Astrocyte (in vitro differentiated cells and primary cell): Measurements from ENCODE around the gene PABPC1L. TPM values are rescaled to one million over a fixed set of nuclear protein-coding genes. Genes with fewer than 3 reads are reported as not detected.

Experiments used
- DNase-seq: peaks from one replicate; pipeline ENCODE4 v3.0.0-alpha.2; 2010; ENCODE audit warnings: low read depth
- FAIRE-seq: peaks from 2 replicates; lab custom pipeline; 2011; peaks lifted over from hg19 to GRCh38; lab: Jason Lieb, UNC
- H2AFZ ChIP-seq: 2 replicates; pipeline ENCODE4 v1.6.0; 2012; ENCODE audit warnings: low read depth, low read length, inconsistent platforms
- H3K27ac ChIP-seq: 2 replicates; pipeline ENCODE4 v1.5.1; 2011; ENCODE audit warnings: low read depth, low read length, inconsistent platforms
- H3K27me3 ChIP-seq: 2 replicates; pipeline ENCODE4 v1.6.0; 2011; ENCODE audit warnings: low read length, inconsistent platforms; ENCODE audit not compliant: insufficient read depth
- H3K36me3 ChIP-seq: 2 replicates; pipeline ENCODE4 v1.5.1; 2011; ENCODE audit warnings: low read length, inconsistent platforms; ENCODE audit not compliant: insufficient read depth
- H3K4me1 ChIP-seq: 2 replicates; pipeline ENCODE4 v1.5.1; 2011; ENCODE audit warnings: low read length, inconsistent platforms; ENCODE audit not compliant: insufficient read depth
- H3K4me2 ChIP-seq: 2 replicates; pipeline ENCODE4 v1.6.0; 2012; ENCODE audit warnings: low read length, inconsistent platforms
- H3K4me3 ChIP-seq: 2 replicates; pipeline ENCODE4 v1.5.1; 2011; ENCODE audit warnings: low read depth, mild to moderate bottlenecking, low read length, inconsistent platforms; ENCODE audit not compliant: insufficient read depth
- H3K79me2 ChIP-seq: 2 replicates; pipeline ENCODE4 v1.6.0; 2012; ENCODE audit warnings: mild to moderate bottlenecking, low read length, inconsistent platforms; ENCODE audit not compliant: insufficient read depth
- H3K9ac ChIP-seq: 2 replicates; pipeline ENCODE4 v1.6.0; 2012; ENCODE audit warnings: mild to moderate bottlenecking, low read length, inconsistent platforms
- H3K9me3 ChIP-seq: 2 replicates; pipeline ENCODE4 v1.5.1; 2012; ENCODE audit warnings: low read depth, mild to moderate bottlenecking, low read length, inconsistent platforms; ENCODE audit not compliant: insufficient read depth
- H4K20me1 ChIP-seq: 2 replicates; pipeline ENCODE4 v1.6.0; 2012; ENCODE audit warnings: low read length, inconsistent platforms; ENCODE audit not compliant: insufficient read depth
- H3K27ac Mint-ChIP-seq: one replicate; pipeline ENCODE4 v1.8.0; 2021; ENCODE audit warnings: mild to moderate bottlenecking, mixed read lengths; ENCODE audit not compliant: unreplicated experiment
- H3K27me3 Mint-ChIP-seq: one replicate; pipeline ENCODE4 v1.8.0; 2021; ENCODE audit warnings: low read depth, mixed read lengths; ENCODE audit not compliant: unreplicated experiment
- H3K36me3 Mint-ChIP-seq: one replicate; pipeline ENCODE4 v1.8.0; 2021; ENCODE audit warnings: low read depth, mixed read lengths; ENCODE audit not compliant: unreplicated experiment
- H3K4me1 Mint-ChIP-seq: one replicate; pipeline ENCODE4 v1.8.0; 2021; ENCODE audit warnings: low read depth, mixed read lengths; ENCODE audit not compliant: unreplicated experiment
- H3K4me3 Mint-ChIP-seq: one replicate; pipeline ENCODE4 v1.8.0; 2021; ENCODE audit warnings: mild to moderate bottlenecking, moderate library complexity, mixed read lengths; ENCODE audit not compliant: unreplicated experiment
- H3K9me3 Mint-ChIP-seq: one replicate; pipeline ENCODE4 v1.8.0; 2021; ENCODE audit warnings: mild to moderate bottlenecking, mixed read lengths; ENCODE audit not compliant: unreplicated experiment
- CTCF ChIP-seq: IDR thresholded peaks from 2 replicates; pipeline ENCODE4 v1.5.1; 2011; ENCODE audit warnings: low read depth, mild to moderate bottlenecking, inconsistent platforms, low read length, moderate library complexity; ENCODE audit not compliant: insufficient read depth
- EZH2 ChIP-seq: IDR thresholded peaks from 2 replicates; pipeline ENCODE4 v1.6.1; 2012; ENCODE audit warnings: mild to moderate bottlenecking, low read length, inconsistent platforms; ENCODE audit not compliant: insufficient read depth
- total RNA-seq: library from RNA; stranded (reverse); gene quantifications from 2 replicates; pipeline ENCODE4 v1.2.1, GENCODE V29; 2021

The PABPC1L gene
- total RNA-seq, 1 donor from 2014 or later, result 48.7 TPM

DNA sequence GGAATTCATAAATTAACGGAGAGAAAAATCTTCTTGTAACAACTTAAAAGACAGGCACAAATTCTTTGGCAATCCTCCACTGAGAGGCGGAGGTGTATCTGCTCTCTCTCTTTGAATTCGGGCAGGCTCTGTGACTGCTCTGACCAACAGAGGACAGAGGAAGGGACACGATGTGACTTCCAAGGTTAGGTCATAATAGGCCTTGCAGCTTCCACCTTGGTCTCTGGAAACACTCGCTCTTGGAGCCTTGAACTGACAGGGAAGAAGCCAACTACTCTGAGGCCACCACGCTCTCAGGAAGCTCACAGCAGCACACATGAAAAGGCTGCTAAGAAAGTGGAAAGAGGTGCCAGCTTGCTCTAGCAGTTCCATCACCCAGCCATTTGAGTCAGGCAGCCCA lies 35.4 kb downstream of the PABPC1L start:
- Mint-ChIP-seq H3K4me3 (no peak overlapping the region), H3K27me3 (no peaks in the 10 kb centered on the region), H3K4me1 (no peaks in the 10 kb centered on the region), H3K9me3 (no peaks in the 10 kb centered on the region), H3K27ac (no peak overlapping the region), H3K36me3 (peaks cover 13% of the 10 kb centered on the region)
- Histone ChIP-seq H3K4me1 (no peaks in the 10 kb centered on the region), H4K20me1 (peaks cover 55% of the 10 kb centered on the region), H3K27ac (no peak overlapping the region), H2AFZ (no peak overlapping the region), H3K9me3 (no peaks in the 10 kb centered on the region), H3K4me2 (no peak overlapping the region), H3K9ac (no peak overlapping the region), H3K36me3 (peaks cover 60% of the 10 kb centered on the region), H3K27me3 (no peaks in the 10 kb centered on the region), H3K4me3 (no peak overlapping the region), H3K79me2 (peaks cover 3% of the 10 kb centered on the region)
- TF ChIP-seq CTCF (no peak), EZH2 (no peak)
- DNase-seq (no peak), FAIRE-seq (no peak)

DNA sequence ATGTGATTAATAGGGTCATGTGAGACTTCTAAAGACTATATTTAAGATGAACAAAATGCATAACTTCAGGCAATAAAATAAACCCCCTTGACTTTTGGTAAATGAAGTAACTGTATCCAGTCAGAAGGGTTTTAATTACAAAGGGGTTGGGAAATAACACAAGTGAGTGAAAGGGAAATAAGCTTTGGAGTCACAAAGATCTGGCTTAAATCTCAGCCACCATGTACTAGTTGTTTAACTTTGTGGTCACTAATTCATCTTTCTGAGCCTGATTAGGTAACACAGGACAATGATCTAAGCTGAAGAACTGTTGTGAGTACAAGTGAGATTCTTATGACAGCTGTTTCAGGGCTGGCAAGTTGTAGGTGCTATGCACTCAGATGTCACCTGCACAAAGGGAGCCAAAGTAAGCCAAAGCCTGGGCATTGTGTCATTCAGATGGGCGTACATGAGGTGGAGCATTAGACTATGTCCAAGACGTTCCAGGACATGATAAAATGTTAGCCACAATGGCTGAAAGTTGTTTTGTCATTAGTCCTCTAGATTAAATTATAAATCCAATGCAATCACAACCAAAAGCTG lies 36.5 kb downstream of the PABPC1L start:
- no peak for DNase-seq
- Histone ChIP-seq H3K27me3 (no peaks in the 10 kb centered on the region), H3K4me1 (no peaks in the 10 kb centered on the region), H2AFZ (no peak overlapping the region), H3K9ac (no peak overlapping the region), H3K36me3 (peaks cover 69% of the 10 kb centered on the region), H3K79me2 (peaks cover 7% of the 10 kb centered on the region), H3K9me3 (no peaks in the 10 kb centered on the region), H4K20me1 (peaks cover 52% of the 10 kb centered on the region), H3K4me2 (no peak overlapping the region), H3K27ac (no peak overlapping the region), H3K4me3 (no peak overlapping the region)
- H3K4me3 Mint-ChIP-seq, result no peak overlapping the region
- no peak overlapping the region for H3K27ac Mint-ChIP-seq
- TF ChIP-seq CTCF, result no peak
- TF ChIP-seq EZH2, result no peak
- FAIRE-seq, result no peak
- H3K27me3 Mint-ChIP-seq, result no peaks in the 10 kb centered on the region
- H3K4me1 Mint-ChIP-seq, result no peaks in the 10 kb centered on the region
- peaks cover 13% of the 10 kb centered on the region for H3K36me3 Mint-ChIP-seq
- H3K9me3 Mint-ChIP-seq, result no peaks in the 10 kb centered on the region

- Histone ChIP-seq H4K20me1 (peaks cover 47% of the 10 kb centered on the region), H3K36me3 (peaks cover 70% of the 10 kb centered on the region), H3K79me2 (peaks cover 11% of the 10 kb centered on the region), H3K9me3 (no peaks in the 10 kb centered on the region), H2AFZ (no peak overlapping the region), H3K9ac (no peak overlapping the region), H3K4me1 (no peaks in the 10 kb centered on the region), H3K4me3 (no peak overlapping the region), H3K4me2 (no peak overlapping the region), H3K27ac (no peak overlapping the region), H3K27me3 (no peaks in the 10 kb centered on the region)
- H3K4me3 Mint-ChIP-seq, result no peak overlapping the region
- H3K27ac Mint-ChIP-seq, result no peak overlapping the region
- H3K36me3 Mint-ChIP-seq, result peaks cover 22% of the 10 kb centered on the region
- no peaks in the 10 kb centered on the region for H3K9me3 Mint-ChIP-seq
- DNase-seq (no peak), FAIRE-seq (no peak)
- H3K27me3 Mint-ChIP-seq, result no peaks in the 10 kb centered on the region
- no peaks in the 10 kb centered on the region for H3K4me1 Mint-ChIP-seq
- no peak for TF ChIP-seq CTCF
- no peak for TF ChIP-seq EZH2
Measured at GRCh38 chr20:44948107-44948506, 38.2 kb downstream of the PABPC1L start.
